ENCODE measurements around the gene CCDC15.
A peak's percentile ranks its signal among the peaks of the same experiment; 100 is the strongest.
"Not testable (repeated sequence)": the region's sequence is repeated elsewhere in the genome, so short reads cannot be mapped to it uniquely, and the experiment has no call there.

The CCDC15 gene

DNA sequence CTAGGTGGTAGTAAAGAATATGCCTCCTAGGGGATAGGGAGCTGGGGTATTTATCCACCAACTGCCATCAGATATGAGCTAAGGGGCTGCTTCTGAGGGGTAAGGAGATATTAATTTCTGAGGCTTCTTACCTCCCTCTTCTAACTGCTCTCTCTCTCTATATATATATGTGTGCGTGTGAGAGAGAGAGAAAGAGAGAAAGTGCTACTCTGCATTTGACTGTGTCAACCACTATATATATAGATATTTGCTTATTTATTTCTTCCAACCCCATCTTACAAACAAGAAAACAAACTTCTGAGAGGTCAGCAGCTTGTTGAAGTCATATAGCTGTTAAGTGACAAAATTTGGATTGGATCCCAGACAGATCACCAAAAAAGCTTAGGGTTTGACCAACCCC is 12.3 kb upstream of the CCDC15 start:
- no peak for DNase-seq

GRCh38 chr11:124942466-124943253 is 11.3 kb upstream of the CCDC15 start:
- no peak for DNase-seq

GRCh38 chr11:124943254-124943616 is 10.8 kb upstream of the CCDC15 start:
- DNase-seq, result no peak

DNA sequence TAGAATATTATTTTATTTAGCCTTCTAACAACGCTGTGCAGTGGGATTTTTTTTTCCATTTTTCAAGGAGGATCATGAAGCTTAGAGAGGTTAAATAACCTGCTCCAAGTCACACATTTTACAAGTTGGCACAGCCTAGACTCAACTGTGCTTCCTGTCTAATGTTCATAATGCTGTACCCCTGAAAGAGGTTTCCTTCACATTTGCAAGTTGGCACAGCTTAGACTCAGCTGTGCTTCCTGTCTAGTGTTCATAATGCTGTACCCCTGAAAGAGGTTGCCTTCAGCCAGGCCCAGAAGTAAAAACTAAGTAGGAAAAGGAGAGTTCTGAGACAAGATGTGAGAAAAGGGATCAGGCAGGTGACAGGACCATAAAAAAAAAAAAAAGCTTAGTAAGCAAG is 10.3 kb upstream of the CCDC15 start:
- no peak for DNase-seq

GRCh38 chr11:124944565-124944964 is 9.4 kb upstream of the CCDC15 start:
- DNase-seq, result no peak

GRCh38 chr11:124945826-124946225 is 8.2 kb upstream of the CCDC15 start:
- DNase-seq, result no peak

GRCh38 chr11:124946735-124947141 is 7.3 kb upstream of the CCDC15 start:
- DNase-seq, result no peak

DNA sequence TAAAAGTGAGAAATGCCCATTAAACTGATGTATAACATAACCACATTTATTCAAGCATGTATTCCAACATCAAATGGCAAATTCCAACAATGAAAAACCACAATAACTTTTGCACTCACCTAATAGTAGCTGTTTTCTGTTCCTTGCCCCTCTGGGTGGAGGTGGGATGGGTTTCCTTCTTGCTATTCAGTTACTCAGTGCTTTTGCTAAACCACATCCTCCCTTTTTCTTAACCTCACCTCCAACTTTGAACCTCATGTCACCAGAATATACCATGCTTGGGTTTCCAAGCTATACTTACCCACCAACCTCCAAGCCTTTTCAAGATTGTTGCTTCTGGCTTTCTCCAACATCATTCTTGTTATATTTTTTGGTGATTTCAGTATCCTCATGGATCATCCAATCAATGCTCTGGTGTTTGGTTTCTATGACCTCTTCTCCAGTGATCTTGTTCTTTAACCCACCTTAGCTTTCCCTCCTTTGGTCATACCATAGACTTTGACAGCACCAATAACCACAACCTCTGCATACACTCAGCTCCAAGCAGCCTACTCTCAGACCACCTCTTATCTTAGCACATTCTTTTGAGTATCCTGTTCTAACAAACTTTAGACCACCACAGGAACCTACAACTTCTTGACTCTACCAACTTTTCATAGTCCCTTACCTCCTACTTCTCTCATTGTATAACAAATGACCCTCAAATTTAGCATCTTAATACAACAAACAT is 3.2 kb upstream of the CCDC15 start:
- no peak for DNase-seq

DNA sequence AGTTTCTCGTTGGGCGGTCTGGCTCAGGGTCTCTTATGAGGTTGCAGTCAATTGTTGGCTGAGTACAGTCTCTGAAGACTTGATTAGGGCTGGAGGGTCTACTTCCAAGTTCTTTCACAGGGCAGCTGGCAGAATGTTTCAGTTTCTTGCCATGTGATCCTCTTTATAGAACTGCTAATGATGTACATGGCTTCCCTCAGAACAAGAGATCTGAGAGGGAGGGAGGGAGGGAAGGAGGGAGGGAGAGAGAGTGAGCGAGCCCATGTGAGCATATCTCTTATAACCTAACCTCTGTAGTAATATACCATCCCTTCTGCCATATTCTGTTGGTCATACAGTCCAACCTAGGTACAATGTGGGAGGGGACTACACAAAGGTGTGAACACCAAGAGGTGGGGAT is 2.7 kb upstream of the CCDC15 start:
- no peak for DNase-seq

- no peak for DNase-seq
Measured at GRCh38 chr11:124954590-124954955, 571 bp downstream of the CCDC15 start.

DNA sequence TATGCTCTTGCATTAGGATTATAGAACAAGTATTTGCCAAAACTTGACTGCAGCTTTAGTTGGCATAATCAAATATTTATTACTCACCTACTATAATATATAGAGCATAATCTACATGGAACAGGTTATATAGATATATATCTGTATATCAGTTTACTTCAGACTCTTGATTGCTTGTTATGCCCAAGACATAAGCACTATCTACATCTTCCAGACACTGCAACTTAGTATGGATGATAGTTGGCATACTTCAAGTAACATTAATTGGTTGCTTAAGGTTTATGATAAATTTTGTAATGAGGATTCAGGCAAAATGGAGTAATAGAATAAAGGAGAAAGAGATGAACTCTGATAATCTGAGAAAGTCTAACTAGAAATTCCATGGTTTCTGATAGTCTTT is 1.0 kb downstream of the CCDC15 start:
- DNase-seq, result no peak

DNA sequence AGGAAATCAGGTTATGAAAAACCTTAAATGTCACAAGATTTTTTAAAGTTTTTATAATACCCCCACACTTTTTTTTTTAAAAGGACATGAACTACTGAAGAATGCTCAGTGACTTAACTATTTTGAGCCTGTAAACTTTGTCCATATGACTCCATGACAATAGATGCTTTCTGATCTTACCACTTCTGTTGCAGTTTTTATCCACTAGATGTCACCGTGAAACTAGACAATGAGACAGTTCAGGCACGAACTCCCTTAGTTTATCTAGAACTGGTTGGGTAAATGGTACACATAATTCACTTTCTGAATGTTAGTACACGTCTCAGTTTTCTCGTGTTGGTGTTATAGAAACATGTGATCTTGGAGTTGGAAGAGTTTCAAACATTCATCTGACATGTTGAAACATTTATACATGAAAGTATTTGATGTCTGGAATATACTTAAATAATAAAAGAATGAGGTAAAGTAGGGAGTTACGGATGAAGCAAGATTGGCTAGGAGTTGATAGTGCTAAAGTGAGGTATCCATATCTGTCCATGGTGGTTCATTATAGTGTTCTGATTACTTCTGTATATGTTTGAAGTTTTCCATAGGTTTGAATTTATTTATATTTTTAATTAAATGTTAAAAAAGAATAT is 8.1 kb downstream of the CCDC15 start:
- DNase-seq, result peak; percentile 91

DNA sequence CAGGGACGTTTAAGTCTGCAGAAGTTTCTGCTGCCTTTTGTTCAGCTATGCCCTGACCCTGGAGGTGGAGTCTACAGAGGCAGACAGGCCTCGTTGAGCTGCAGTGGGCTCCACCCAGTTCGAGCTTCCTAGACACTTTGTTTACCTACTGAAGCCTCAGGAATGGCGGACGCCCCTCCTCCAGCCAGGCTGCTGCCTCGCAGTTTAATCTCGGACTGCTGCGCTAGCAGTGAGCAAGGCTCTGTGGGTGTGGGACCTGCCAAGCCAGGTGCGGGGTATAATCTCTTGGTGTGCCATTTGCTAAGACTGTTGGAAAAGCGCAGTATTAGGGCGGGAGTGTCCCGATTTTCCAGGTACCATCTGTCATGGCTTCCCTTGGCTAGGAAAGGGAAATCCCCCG is 14.2 kb downstream of the CCDC15 start:
- not testable (repeated sequence) for DNase-seq

GRCh38 chr11:124970925-124971324 is 16.9 kb downstream of the CCDC15 start:
- peak; percentile 37 for DNase-seq

DNA sequence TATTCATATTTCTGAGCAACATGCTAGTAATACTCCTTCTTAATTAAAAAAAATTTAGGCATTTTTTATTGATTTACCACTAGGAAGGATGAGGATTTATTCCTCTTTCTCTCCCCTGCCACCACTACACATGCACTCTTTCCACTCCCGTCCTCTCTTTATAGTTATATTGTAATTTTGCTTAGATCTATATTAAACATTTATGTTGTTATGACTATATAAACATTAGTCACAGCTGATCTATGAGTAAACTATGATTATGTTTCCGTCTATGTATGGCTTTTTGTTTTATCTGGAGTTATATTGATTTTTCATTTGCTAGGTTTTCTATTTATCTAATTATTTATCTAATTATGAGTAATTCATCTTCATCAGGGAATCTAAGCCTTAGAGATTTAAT is 17.8 kb downstream of the CCDC15 start:
- no peak for DNase-seq

DNA sequence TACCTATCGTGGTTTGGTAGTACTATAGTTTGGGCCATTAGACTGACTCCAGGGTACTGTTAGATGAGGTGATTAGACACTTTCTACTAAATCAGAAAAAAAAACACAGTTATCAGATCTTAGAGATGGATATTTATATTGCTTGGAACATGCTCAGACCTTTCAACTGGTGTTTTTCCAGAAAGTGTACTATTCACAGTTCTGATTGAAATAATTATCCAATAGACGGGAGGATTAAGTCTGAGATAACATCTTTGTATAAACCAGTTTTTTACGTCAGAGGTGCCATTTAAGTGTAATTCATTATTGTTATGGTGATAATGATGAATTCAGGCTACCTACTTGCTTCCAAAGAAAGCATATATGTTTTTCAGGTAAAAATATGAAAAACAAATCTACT is 22.5 kb downstream of the CCDC15 start:
- no peak for DNase-seq

GRCh38 chr11:124977006-124977405 is 23.0 kb downstream of the CCDC15 start:
- no peak for DNase-seq

DNA sequence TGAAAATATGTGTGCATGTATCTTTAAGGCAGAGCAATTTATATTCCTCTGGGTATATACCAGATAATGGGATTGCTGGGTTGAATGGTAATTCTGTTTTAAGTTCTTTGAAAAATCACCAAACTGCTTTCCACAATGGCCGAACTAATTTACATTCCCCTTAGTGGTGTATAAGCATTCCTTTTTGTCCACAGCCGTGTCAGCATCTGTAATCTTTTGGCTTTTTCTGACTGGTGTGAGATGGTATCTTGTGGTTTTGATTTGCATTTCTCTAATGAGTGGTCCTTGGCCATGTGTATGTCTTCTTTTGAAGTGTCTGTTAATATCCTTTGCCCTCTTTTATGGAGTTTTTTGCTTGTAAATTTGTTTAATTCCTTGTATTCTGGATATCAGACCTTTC is 24.3 kb downstream of the CCDC15 start:
- DNase-seq, result no peak

GRCh38 chr11:124982043-124982442 is 28.0 kb downstream of the CCDC15 start:
- no peak for DNase-seq

- no peak for DNase-seq
Measured at GRCh38 chr11:124983674-124984511, 29.9 kb downstream of the CCDC15 start.

- DNase-seq, result no peak
Measured at GRCh38 chr11:124984512-124984854, 30.5 kb downstream of the CCDC15 start.

DNA sequence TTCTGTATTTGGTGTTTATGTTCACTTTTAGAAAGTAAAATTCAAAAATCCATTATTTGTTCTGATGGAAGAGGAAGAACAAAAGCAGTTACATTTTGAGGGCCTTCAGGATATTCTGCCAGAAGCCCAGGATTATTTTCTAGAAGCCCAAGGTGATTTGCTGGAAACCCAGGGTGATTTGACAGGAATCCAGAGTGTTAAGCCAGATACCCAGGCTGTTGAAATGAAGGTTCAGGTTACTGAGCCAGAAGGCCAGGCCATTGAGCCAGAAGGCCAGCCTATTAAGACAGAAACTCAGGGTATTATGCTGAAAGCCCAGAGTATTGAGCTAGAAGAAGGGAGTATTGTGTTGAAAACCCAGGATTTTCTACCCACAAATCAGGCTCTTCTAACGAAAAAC is 33.1 kb downstream of the CCDC15 start:
- no peak for DNase-seq

DNA sequence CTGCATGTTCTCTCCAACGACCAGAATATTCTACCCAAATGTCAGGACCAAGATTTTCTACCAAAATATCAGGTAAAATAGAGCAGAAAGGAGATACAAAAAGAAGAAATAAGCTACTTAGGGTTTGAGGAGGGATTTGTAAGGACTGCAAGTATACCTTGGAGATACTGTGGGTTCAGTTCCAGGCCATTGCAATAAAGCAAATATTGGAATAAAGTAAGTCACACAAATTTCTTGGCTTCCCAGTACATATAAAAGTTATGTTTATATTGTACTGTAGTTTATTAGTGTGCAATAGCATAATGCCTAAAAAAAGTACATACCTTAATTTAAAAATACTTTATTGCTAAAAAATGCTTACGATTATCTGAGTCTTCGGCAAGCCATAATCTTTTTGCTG is 34.1 kb downstream of the CCDC15 start:
- DNase-seq, result no peak

All from OCI-M1 (cell line).